HepG2 (cell line): ENCODE results near the gene NGF. TPM values are rescaled to one million over a fixed set of nuclear protein-coding genes. Genes with fewer than 3 reads are reported as not detected.

Experiments used
- ATAC-seq: fragments of 200-7000 bp; cut with Tn5 transposase; 3 replicates; pipeline ENCODE4 v1.9.1; 2020; ENCODE audit warnings: mild to moderate bottlenecking, moderate library complexity
- BruUV-seq: library from RNA; stranded (reverse); fragments of 400-500 nt; replicated peaks from 2 replicates; lab custom pipeline; 2021; lab: Mats Ljungman, UMichigan
- CTCF ChIA-PET: fragments of 300-600 bp; formaldehyde crosslinking; extraction: SDS; loops from one replicate; lab custom pipeline; 2021; ENCODE audit warnings: low total read pairs, inconsistent platforms, low intra/inter-chr PET ratio; lab: Yijun Ruan, JAX
- POLR2A ChIA-PET: fragments of 350-600 bp; sonication (Branson Sonifier 250); formaldehyde crosslinking; loops from one replicate; lab custom pipeline; 2020; ENCODE audit warnings: antibody characterized with exemption, inconsistent platforms; lab: Yijun Ruan, JAX
- DNase-seq: peaks from one replicate; pipeline ENCODE4 v3.0.0-alpha.2; 2015; ENCODE audit warnings: low spot score
- FAIRE-seq: peaks from 3 replicates; lab custom pipeline; 2011; peaks lifted over from hg19 to GRCh38; lab: Jason Lieb, UNC
- H2AFZ ChIP-seq: one replicate; pipeline ENCODE4 v1.6.1; 2011; ENCODE audit warnings: low read length, inconsistent platforms
- H3K27ac ChIP-seq: fragments of 300-600 bp; 3 replicates; pipeline ENCODE4 v1.8.0; 2011; ENCODE audit warnings: mixed run types, mild to moderate bottlenecking, mixed read lengths, low read length, inconsistent platforms; ENCODE audit not compliant: insufficient read depth; ENCODE audit errors: extremely low read length
- H3K27me3 ChIP-seq, 2 experiments: fragments of 200-600 bp in 1 of 2; 2 replicates in 1 of 2; 3 replicates in 1 of 2; pipeline versions ENCODE4 v1.6.0 to v1.8.0; 2011; ENCODE audit warnings: low read length in 2 of 2, mild to moderate bottlenecking in 2 of 2, moderate library complexity in 2 of 2, inconsistent platforms in 1 of 2; ENCODE audit not compliant: insufficient read depth in 2 of 2, control insufficient read depth in 1 of 2
- H3K36me3 ChIP-seq, 2 experiments: fragments of 200-600 bp in 1 of 2; replicated peaks in 1 of 2; 2 replicates in 1 of 2; 3 replicates in 1 of 2; pipeline versions ENCODE4 v1.5.1 to v1.8.0; 2011; ENCODE audit warnings: low read length in 2 of 2, inconsistent platforms in 1 of 2; ENCODE audit not compliant: insufficient read depth in 2 of 2, control insufficient read depth in 1 of 2
- H3K4me1 ChIP-seq: 2 replicates; pipeline ENCODE4 v1.5.1; 2012; ENCODE audit warnings: low read length, inconsistent platforms; ENCODE audit not compliant: insufficient read depth
- H3K4me2 ChIP-seq: 2 replicates; pipeline ENCODE4 v1.6.0; 2011; ENCODE audit warnings: low read depth, low read length, inconsistent platforms
- H3K4me3 ChIP-seq, 3 experiments: fragments of 200-600 bp in 1 of 3; sonication (generic), shearing (Covaris generic) in 1 of 3; replicated peaks in 1 of 3; 2 replicates each; pipeline ENCODE4 v1.5.1; 2011 to 2016; ENCODE audit warnings: low read length in 3 of 3, inconsistent platforms in 2 of 3, low read depth in 2 of 3, mild to moderate bottlenecking in 2 of 3, control low read depth in 1 of 3, mixed read lengths in 1 of 3; ENCODE audit not compliant: insufficient read depth in 1 of 3
- H3K79me2 ChIP-seq: one replicate; pipeline ENCODE4 v1.6.1; 2011; ENCODE audit warnings: low read length, inconsistent platforms; ENCODE audit not compliant: insufficient read depth
- H3K9ac ChIP-seq: 2 replicates; pipeline ENCODE4 v1.6.0; 2011; ENCODE audit warnings: mild to moderate bottlenecking, low read depth, low read length, inconsistent platforms; ENCODE audit not compliant: insufficient read depth
- H3K9me3 ChIP-seq: 2 replicates; pipeline ENCODE4 v1.5.1; 2012; ENCODE audit warnings: mild to moderate bottlenecking, low read length
- H4K20me1 ChIP-seq: 2 replicates; pipeline ENCODE4 v1.6.0; 2011; ENCODE audit warnings: inconsistent platforms, mild to moderate bottlenecking, low read length, moderate library complexity; ENCODE audit not compliant: insufficient read depth
- ARNT2 ChIP-seq: sonication (generic); formaldehyde crosslinking; IDR thresholded peaks from 2 replicates; pipeline ENCODE4 v1.8.0; 2022; ENCODE audit warnings: mild to moderate bottlenecking, low read depth, missing genetic modification reagents, moderate library complexity
- CSRNP1 ChIP-seq: sonication (generic); formaldehyde crosslinking; IDR thresholded peaks from 2 replicates; pipeline ENCODE4 v1.8.1; 2023; ENCODE audit warnings: mild to moderate bottlenecking, missing genetic modification reagents
- HNRNPUL1 ChIP-seq: fragments of 200-400 bp; formaldehyde crosslinking; IDR thresholded peaks from 2 replicates; pipeline ENCODE4 v1.6.1; 2017; ENCODE audit warnings: low read depth, mild to moderate bottlenecking, low read length, moderate library complexity
- HOXA3 ChIP-seq: sonication (generic); formaldehyde crosslinking; IDR thresholded peaks from 2 replicates; pipeline ENCODE4 v1.5.0; 2020; ENCODE audit warnings: missing genetic modification reagents
- HOXA9 ChIP-seq: sonication (generic); formaldehyde crosslinking; IDR thresholded peaks from 2 replicates; pipeline ENCODE4 v1.8.1; 2022; ENCODE audit warnings: missing genetic modification reagents, mild to moderate bottlenecking, moderate library complexity, borderline replicate concordance
- MTF1 ChIP-seq: sonication (generic); formaldehyde crosslinking; IDR thresholded peaks from 2 replicates; pipeline ENCODE4 v1.5.0; 2020; ENCODE audit warnings: missing genetic modification reagents
- PAX8 ChIP-seq: sonication (generic); formaldehyde crosslinking; IDR thresholded peaks from 2 replicates; pipeline ENCODE4 v1.8.0; 2022; ENCODE audit warnings: mild to moderate bottlenecking, missing genetic modification reagents, borderline replicate concordance
- RBAK ChIP-seq: sonication (generic); formaldehyde crosslinking; IDR thresholded peaks from 2 replicates; pipeline ENCODE4 v1.5.1; 2020; ENCODE audit warnings: mild to moderate bottlenecking, missing genetic modification reagents
- RXRB ChIP-seq: IDR thresholded peaks from 2 replicates; pipeline ENCODE4 v1.6.1; 2016; ENCODE audit warnings: borderline replicate concordance, missing genetic modification reagents, missing compliant biosample characterization
- SNAPC5 ChIP-seq: sonication (generic); formaldehyde crosslinking; IDR thresholded peaks from 2 replicates; pipeline ENCODE4 v1.8.1; 2023; ENCODE audit warnings: mild to moderate bottlenecking, missing genetic modification reagents, borderline replicate concordance
- YEATS4 ChIP-seq: sonication (generic); formaldehyde crosslinking; IDR thresholded peaks from 2 replicates; pipeline ENCODE4 v1.4.0; 2020; ENCODE audit warnings: missing genetic modification reagents, borderline replicate concordance
- ZNF234 ChIP-seq: sonication (generic); formaldehyde crosslinking; conservative IDR thresholded peaks from 2 replicates; pipeline ENCODE4 v1.5.1; 2020; ENCODE audit warnings: mild to moderate bottlenecking, missing genetic modification reagents
- ZNF605 ChIP-seq: sonication (generic); formaldehyde crosslinking; IDR thresholded peaks from 2 replicates; pipeline ENCODE4 v1.8.0; 2022; ENCODE audit warnings: mild to moderate bottlenecking, missing genetic modification reagents
- ZNF619 ChIP-seq: sonication (generic); formaldehyde crosslinking; IDR thresholded peaks from 2 replicates; pipeline ENCODE4 v1.4.0; 2020; ENCODE audit warnings: mild to moderate bottlenecking, missing genetic modification reagents
- ZNF768 ChIP-seq: sonication (generic); formaldehyde crosslinking; IDR thresholded peaks from 2 replicates; pipeline ENCODE4 v1.4.0; 2020; ENCODE audit warnings: missing genetic modification reagents
- ZNF83 ChIP-seq: sonication (generic); formaldehyde crosslinking; IDR thresholded peaks from 2 replicates; pipeline ENCODE4 v1.4.0; 2020; ENCODE audit warnings: missing genetic modification reagents, mild to moderate bottlenecking, borderline replicate concordance
- WGBS: methylation state at CpG from one replicate; pipeline ENCODE4 v1.1.6; 2017; ENCODE audit warnings: low lambda C conversion rate; 5-methylcytosine and 5-hydroxymethylcytosine counted together
- in situ Hi-C: cut with HindIII; loops from 2 replicates; pipeline ENCODE4 v1.10.0; 2017; ENCODE audit warnings: low pct_unique_long_range_greater_than_20kb; ENCODE audit not compliant: extremely low pct_ligation_motif_present
- intact Hi-C: fragments of 100-400 bp; cut with micrococcal nuclease; formaldehyde crosslinking; loops from one replicate; pipeline ENCODE4 v1.10.0; 2022; ENCODE audit not compliant: unreplicated experiment
- polyA plus RNA-seq, 8 experiments: library from polyadenylated mRNA; depleted of rRNA in 3 of 8; stranded (reverse) in 7 of 8; unstranded in 1 of 8; fragments of >200 nt; fragmentation: Illumina TruSeq in 4 of 8; extraction: Trizol in 4 of 8; gene quantifications; 2 replicates each; pipeline versions ENCODE4 v1.2.1 to v1.2.3, GENCODE V29; 2011 to 2016; ENCODE audit warnings: low read depth in 4 of 8, missing spikeins in 1 of 8, mixed read lengths in 1 of 8; ENCODE audit not compliant: insufficient read depth in 1 of 8
- total RNA-seq, 5 experiments: library from RNA; depleted of rRNA; stranded (reverse); fragments of >200 nt; fragmentation: Illumina TruSeq; extraction: Trizol; gene quantifications; 2 replicates each; pipeline ENCODE4 v1.2.3, GENCODE V29; 2016; ENCODE audit warnings: low read depth in 1 of 5
- TF ChIP-seq, protein P1 (sequence below): sonication (generic); formaldehyde crosslinking; IDR thresholded peaks from 2 replicates; pipeline ENCODE4 v1.4.0; 2020; ENCODE audit warnings: mild to moderate bottlenecking, missing genetic modification reagents

The NGF gene
- total and polyA plus RNA-seq, 2 of the 13 experiments (the other 11 are each of a cell fraction or from before 2014, with no cell fraction given), result not detected

DNA sequence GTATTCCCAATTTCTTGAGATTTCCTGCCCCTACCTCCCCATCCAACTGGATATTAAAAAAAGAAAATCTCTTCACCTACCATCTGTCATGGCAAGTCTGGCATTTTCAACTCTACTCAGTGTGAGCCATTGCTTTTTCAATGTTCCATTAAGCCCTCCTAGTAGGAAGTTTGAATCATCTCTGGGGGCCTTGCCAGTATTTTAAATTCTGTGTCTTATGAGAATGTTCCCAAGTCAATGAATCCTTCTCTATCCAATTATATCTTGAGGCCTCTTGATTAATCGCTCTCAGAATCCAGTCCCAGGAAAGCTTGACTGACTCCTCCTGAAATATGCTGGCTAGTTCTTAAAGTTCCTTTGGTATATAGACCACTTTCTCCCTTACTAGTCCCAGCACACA, 91.5 kb downstream of the NGF start:
- intact Hi-C loops, result no loop called here
- H3K9me3 ChIP-seq, result 0 out of 2 replicates have a peak, but pooled peaks cover 3% of the 10 kb centered on the region
- ChIA-PET CTCF (no interaction called here), POLR2A (no interaction called here)
- DNase-seq, result no peak
- H4K20me1 ChIP-seq, result no peaks in the 10 kb centered on the region
- H3K27ac ChIP-seq, result no peak overlapping the region
- H3K4me3 ChIP-seq, result no peak overlapping the region
- no peaks in the 10 kb centered on the region for H3K79me2 ChIP-seq
- no peaks in the 10 kb centered on the region for H3K27me3 ChIP-seq
- no peaks in the 10 kb centered on the region for H3K36me3 ChIP-seq
- BruUV-seq, result no TSS peak
- no peaks in the 10 kb centered on the region for H3K4me1 ChIP-seq
- no peak overlapping the region for H3K4me2 ChIP-seq
- no peak for ATAC-seq
- H2AFZ ChIP-seq, result no peak overlapping the region
- H3K9ac ChIP-seq, result no peak overlapping the region
- in situ Hi-C loops, result no loop called here
- TF ChIP-seq HOXA3 (CRISPR knock-in tag) (no peak), HNRNPUL1 (no peak), RXRB (CRISPR knock-in tag) (no peak), ZNF619 (no peak), SNAPC5 (CRISPR knock-in tag) (no peak), PAX8 (no peak), MTF1 (no peak), ZNF234 (no peak), YEATS4 (CRISPR knock-in tag) (no peak), ZNF605 (CRISPR knock-in tag) (no peak), ZNF83 (no peak), CSRNP1 (no peak), HOXA9 (CRISPR knock-in tag) (no peak), RBAK (CRISPR knock-in tag) (no peak), ZNF768 (CRISPR knock-in tag) (no peak), ARNT2 (CRISPR knock-in tag) (no peak)
- TF ChIP-seq, protein P1, sequence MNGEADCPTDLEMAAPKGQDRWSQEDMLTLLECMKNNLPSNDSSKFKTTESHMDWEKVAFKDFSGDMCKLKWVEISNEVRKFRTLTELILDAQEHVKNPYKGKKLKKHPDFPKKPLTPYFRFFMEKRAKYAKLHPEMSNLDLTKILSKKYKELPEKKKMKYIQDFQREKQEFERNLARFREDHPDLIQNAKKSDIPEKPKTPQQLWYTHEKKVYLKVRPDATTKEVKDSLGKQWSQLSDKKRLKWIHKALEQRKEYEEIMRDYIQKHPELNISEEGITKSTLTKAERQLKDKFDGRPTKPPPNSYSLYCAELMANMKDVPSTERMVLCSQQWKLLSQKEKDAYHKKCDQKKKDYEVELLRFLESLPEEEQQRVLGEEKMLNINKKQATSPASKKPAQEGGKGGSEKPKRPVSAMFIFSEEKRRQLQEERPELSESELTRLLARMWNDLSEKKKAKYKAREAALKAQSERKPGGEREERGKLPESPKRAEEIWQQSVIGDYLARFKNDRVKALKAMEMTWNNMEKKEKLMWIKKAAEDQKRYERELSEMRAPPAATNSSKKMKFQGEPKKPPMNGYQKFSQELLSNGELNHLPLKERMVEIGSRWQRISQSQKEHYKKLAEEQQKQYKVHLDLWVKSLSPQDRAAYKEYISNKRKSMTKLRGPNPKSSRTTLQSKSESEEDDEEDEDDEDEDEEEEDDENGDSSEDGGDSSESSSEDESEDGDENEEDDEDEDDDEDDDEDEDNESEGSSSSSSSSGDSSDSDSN (CRISPR knock-in tag), result no peak
- no peak for FAIRE-seq
- 65% methylated on average over 1 of the region's 1 CpG for WGBS
